ENCODE measurements around the gene RPS6KA5. TPM values are rescaled to one million over a fixed set of nuclear protein-coding genes. Genes with fewer than 3 reads are reported as not detected.

The RPS6KA5 gene
- total RNA-seq, 4 donors from 2014 or later, result 8.2 to 13.6 (median 10.2) TPM

GRCh38 chr14:91062600-91062999, 2.2 kb upstream of the RPS6KA5 start:
- H3K4me3 ChIP-seq (ENCODE audit: low read depth, poor library complexity, severe bottlenecking), result no peak overlapping the region
- intact Hi-C loops (cut with DNase I; ENCODE audit: low total_unique reads), result no loop called here
- DNase-seq (ENCODE audit: low spot score in 2 of 2), result no peak
- TF ChIP-seq, protein P1, sequence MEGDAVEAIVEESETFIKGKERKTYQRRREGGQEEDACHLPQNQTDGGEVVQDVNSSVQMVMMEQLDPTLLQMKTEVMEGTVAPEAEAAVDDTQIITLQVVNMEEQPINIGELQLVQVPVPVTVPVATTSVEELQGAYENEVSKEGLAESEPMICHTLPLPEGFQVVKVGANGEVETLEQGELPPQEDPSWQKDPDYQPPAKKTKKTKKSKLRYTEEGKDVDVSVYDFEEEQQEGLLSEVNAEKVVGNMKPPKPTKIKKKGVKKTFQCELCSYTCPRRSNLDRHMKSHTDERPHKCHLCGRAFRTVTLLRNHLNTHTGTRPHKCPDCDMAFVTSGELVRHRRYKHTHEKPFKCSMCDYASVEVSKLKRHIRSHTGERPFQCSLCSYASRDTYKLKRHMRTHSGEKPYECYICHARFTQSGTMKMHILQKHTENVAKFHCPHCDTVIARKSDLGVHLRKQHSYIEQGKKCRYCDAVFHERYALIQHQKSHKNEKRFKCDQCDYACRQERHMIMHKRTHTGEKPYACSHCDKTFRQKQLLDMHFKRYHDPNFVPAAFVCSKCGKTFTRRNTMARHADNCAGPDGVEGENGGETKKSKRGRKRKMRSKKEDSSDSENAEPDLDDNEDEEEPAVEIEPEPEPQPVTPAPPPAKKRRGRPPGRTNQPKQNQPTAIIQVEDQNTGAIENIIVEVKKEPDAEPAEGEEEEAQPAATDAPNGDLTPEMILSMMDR (IDR thresholded peaks at IDR 0.05), result no peak
- TF ChIP-seq POLR2A (IDR thresholded peaks at IDR 0.05), result no peak
- 64% methylated on average over 2 of the region's 2 CpGs for WGBS, 2 donors

DNA sequence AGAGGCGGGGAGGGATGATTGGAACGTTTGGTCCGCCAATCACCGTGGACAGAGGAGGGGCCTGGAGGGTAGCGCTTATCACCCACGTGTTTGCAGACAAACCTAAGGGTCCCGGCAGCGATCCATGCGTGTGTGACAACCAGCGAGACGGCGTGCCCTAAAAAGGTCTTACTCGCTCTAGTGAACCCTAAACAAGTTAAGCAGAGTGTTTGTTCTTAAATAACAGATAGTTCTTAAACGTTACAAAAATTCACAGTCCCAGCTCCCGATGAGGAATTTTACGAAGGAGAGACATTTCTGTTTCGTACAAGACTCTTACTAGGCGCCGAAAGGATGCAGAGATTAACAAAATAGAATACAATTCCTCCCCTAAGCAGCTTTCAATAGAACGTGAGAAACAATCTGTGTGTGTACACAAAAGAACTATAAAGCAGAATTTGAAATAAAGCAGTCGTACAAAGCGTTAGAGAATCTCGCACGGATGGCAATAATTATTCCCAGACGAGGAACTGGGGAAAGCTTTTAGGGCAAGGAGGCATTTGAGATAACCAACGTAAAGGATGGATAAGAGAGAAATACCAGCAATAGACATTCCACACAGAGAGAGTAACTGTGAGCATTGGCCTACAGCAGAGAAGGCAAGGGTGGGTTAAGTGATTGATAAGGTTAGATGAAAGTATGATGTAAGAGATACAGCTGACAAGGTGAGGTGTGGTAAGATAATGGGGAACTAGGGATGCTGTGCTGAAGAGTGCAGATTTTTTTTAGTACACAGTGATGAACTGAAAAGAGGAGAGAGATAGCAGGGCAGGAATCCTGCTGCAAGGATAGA, 831 bp upstream of the RPS6KA5 start:
- DNase-seq (ENCODE audit: low spot score in 2 of 2), result no peak
- intact Hi-C loops (cut with DNase I; ENCODE audit: low total_unique reads), result no loop called here
- TF ChIP-seq, protein P1 (IDR thresholded peaks at IDR 0.05), result no peak
- TF ChIP-seq POLR2A (IDR thresholded peaks at IDR 0.05), result no peak
- 1 to 2% methylated on average over 20 to 26 of the region's 26 CpGs for WGBS, 2 donors
- no peak overlapping the region for H3K4me3 ChIP-seq (ENCODE audit: low read depth, poor library complexity, severe bottlenecking)

GRCh38 chr14:91059576-91060350, 678 bp downstream of the RPS6KA5 start:
- WGBS, 2 donors, result 1% methylated on average over 24 to 31 of the region's 72 CpGs
- intact Hi-C loops (cut with DNase I; ENCODE audit: low total_unique reads), result no loop called here

DNA sequence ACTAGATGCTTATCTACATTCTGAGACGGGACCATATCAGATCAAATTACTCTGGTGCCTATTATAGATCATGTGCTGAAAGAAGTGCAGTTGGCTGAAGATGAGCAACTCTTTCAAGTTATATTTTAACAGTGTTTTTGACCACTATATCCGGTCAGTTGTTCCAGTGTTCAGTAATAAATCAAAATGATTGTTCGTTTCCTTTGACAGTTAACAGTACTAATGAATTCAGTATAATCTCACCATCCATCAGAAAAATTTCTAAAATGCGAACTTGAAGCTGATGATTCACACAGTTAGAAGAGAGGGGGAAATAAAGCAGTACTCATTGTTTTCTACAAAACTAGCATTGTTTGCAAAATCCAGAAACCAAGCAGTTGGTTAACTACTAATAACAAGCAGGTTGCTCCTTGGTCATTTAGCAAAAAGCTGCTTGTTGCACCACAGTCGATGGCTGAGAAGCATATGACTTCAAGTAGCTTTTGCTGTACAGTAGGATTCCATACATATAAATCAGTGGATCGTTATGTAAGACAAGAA, 2.3 kb downstream of the RPS6KA5 start:
- H3K4me3 ChIP-seq (ENCODE audit: low read depth, poor library complexity, severe bottlenecking), result no peak overlapping the region
- WGBS, 2 donors, result 32 to 45% methylated on average over 6 of the region's 6 CpGs
- intact Hi-C loops (cut with DNase I; ENCODE audit: low total_unique reads), result no loop called here

More at GRCh38 chr14:91059576-91060350, 678 bp downstream of the RPS6KA5 start:
- peak overlapping the region; percentile 78 for H3K4me3 ChIP-seq (ENCODE audit: low read depth, poor library complexity, severe bottlenecking)
- TF ChIP-seq POLR2A (IDR thresholded peaks at IDR 0.05), result no peak
- TF ChIP-seq, protein P1 (IDR thresholded peaks at IDR 0.05), result no peak
- DNase-seq (ENCODE audit: low spot score in 2 of 2), result peak; percentile 28 to 90

GRCh38 chr14:91056361-91056760, 4.1 kb downstream of the RPS6KA5 start:
- no peak for TF ChIP-seq POLR2A (IDR thresholded peaks at IDR 0.05)
- TF ChIP-seq, protein P1 (IDR thresholded peaks at IDR 0.05), result no peak
- no peak for DNase-seq (ENCODE audit: low spot score in 2 of 2)
- WGBS, 2 donors, result 95% methylated on average over 3 of the region's 3 CpGs
- intact Hi-C loops (cut with DNase I; ENCODE audit: low total_unique reads), result no loop called here
- H3K4me3 ChIP-seq (ENCODE audit: low read depth, poor library complexity, severe bottlenecking), result no peak overlapping the region

More for the DNA sequence above, 2.3 kb downstream of the RPS6KA5 start:
- no peak for TF ChIP-seq POLR2A (IDR thresholded peaks at IDR 0.05)
- TF ChIP-seq, protein P1 (IDR thresholded peaks at IDR 0.05), result no peak
- DNase-seq (ENCODE audit: low spot score in 2 of 2), result no peak
